Caco-2 (cell line): ENCODE measurements around the gene KPNA4. TPM values are rescaled to one million over a fixed set of nuclear protein-coding genes. Genes with fewer than 3 reads are reported as not detected.
A peak's percentile ranks its signal among the peaks of the same experiment; 100 is the strongest.

Source experiments
- BruUV-seq: library from RNA; stranded (reverse); fragments of 400-500 nt; replicated peaks from 2 replicates; lab custom pipeline; 2021; lab: Mats Ljungman, UMichigan
- CTCF ChIA-PET: fragments of 300-600 bp; sonication (Branson Sonifier 250); formaldehyde crosslinking; loops from one replicate; lab custom pipeline; 2022; ENCODE audit warnings: antibody characterized with exemption; lab: Charles Lee
- POLR2A ChIA-PET: fragments of 300-600 bp; sonication (Branson Sonifier 250); formaldehyde crosslinking; loops from one replicate; lab custom pipeline; 2022; ENCODE audit warnings: antibody characterized with exemption; lab: Charles Lee
- DNase-seq, 2 experiments: peaks; one replicate each; pipeline versions ENCODE4 v3.0.0 to v3.0.0-alpha.2; 2020 to 2022
- H3K27me3 ChIP-seq: replicated peaks from 2 replicates; pipeline ENCODE4 v1.6.0; 2011; ENCODE audit warnings: low read length; ENCODE audit not compliant: control insufficient read depth, insufficient read depth
- H3K36me3 ChIP-seq: 2 replicates; pipeline ENCODE4 v1.5.1; 2011; ENCODE audit warnings: low read length; ENCODE audit not compliant: control insufficient read depth, insufficient read depth
- H3K4me1 ChIP-seq: fragments of 250-450 bp; sonication (Bioruptor Pico); 2 replicates; pipeline ENCODE4 v1.5.1; 2020; ENCODE audit warnings: mild to moderate bottlenecking
- H3K4me3 ChIP-seq: 2 replicates; pipeline ENCODE4 v1.5.1; 2011; ENCODE audit warnings: low read depth, mild to moderate bottlenecking, control low read depth, low read length
- H3K9me3 ChIP-seq: fragments of 250-450 bp; sonication (Bioruptor Pico); 2 replicates; pipeline ENCODE4 v1.5.1; 2020; ENCODE audit warnings: mild to moderate bottlenecking, moderate library complexity
- H3K27ac Mint-ChIP-seq: one replicate; pipeline ENCODE4 v1.8.0; 2022; ENCODE audit warnings: mixed read lengths; ENCODE audit not compliant: unreplicated experiment
- H3K27me3 Mint-ChIP-seq: one replicate; pipeline ENCODE4 v1.8.0; 2022; ENCODE audit warnings: mixed read lengths; ENCODE audit not compliant: insufficient read depth, unreplicated experiment
- H3K36me3 Mint-ChIP-seq: one replicate; pipeline ENCODE4 v1.8.0; 2022; ENCODE audit warnings: mild to moderate bottlenecking, mixed read lengths; ENCODE audit not compliant: insufficient read depth, unreplicated experiment
- H3K4me1 Mint-ChIP-seq: one replicate; pipeline ENCODE4 v1.8.0; 2022; ENCODE audit warnings: low read depth, mixed read lengths; ENCODE audit not compliant: unreplicated experiment
- H3K4me3 Mint-ChIP-seq: one replicate; pipeline ENCODE4 v1.8.0; 2022; ENCODE audit warnings: mild to moderate bottlenecking, moderate library complexity, mixed read lengths; ENCODE audit not compliant: unreplicated experiment
- H3K9me3 Mint-ChIP-seq: one replicate; pipeline ENCODE4 v1.8.0; 2022; ENCODE audit warnings: mixed read lengths; ENCODE audit not compliant: unreplicated experiment
- intact Hi-C: fragments of 100-400 bp; cut with micrococcal nuclease; formaldehyde crosslinking; loops from one replicate; pipeline ENCODE4 v1.10.0; 2022; ENCODE audit not compliant: unreplicated experiment
- total RNA-seq: library from RNA; stranded (reverse); gene quantifications from 2 replicates; pipeline ENCODE4 v1.2.3, GENCODE V29; 2022
- TF ChIP-seq, protein P1 (sequence below), 2 experiments: fragments of 200-600 bp in 1 of 2; IDR thresholded peaks; 1 replicate in 1 of 2; 2 replicates in 1 of 2; pipeline versions ENCODE4 v1.5.1 to v1.8.0; 2011 to 2022; ENCODE audit warnings: antibody characterized with exemption in 1 of 2, control low read depth in 1 of 2, inconsistent platforms in 1 of 2, low read depth in 1 of 2, low read length in 1 of 2, mild to moderate bottlenecking in 1 of 2, moderate library complexity in 1 of 2; ENCODE audit not compliant: insufficient read depth in 1 of 2, severe bottlenecking in 1 of 2, unreplicated experiment in 1 of 2

KPNA4 gene
- total RNA-seq, 1 experiment from 2014 or later, result 60.5 TPM

DNA sequence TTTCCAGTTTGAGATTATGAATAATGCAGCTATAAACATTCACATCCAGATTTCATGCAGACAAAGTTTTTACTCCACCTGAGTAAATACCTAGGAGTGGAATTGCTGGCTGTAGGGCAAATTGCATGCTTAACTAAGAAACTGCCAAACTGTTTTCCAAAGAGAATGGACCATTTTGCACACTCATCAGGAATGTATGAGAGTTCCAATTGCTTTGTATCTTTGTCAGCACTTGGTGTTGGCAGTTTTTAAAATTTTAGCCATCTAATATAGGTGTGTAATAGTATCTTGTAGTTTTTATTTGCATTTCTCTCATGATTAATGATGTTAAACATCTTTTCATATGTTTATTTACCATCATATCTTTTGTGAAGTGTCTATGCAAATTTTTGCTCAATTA lies 75.2 kb downstream of the KPNA4 start:
- H3K9me3 Mint-ChIP-seq, result no peaks in the 10 kb centered on the region
- TF ChIP-seq, protein P1, sequence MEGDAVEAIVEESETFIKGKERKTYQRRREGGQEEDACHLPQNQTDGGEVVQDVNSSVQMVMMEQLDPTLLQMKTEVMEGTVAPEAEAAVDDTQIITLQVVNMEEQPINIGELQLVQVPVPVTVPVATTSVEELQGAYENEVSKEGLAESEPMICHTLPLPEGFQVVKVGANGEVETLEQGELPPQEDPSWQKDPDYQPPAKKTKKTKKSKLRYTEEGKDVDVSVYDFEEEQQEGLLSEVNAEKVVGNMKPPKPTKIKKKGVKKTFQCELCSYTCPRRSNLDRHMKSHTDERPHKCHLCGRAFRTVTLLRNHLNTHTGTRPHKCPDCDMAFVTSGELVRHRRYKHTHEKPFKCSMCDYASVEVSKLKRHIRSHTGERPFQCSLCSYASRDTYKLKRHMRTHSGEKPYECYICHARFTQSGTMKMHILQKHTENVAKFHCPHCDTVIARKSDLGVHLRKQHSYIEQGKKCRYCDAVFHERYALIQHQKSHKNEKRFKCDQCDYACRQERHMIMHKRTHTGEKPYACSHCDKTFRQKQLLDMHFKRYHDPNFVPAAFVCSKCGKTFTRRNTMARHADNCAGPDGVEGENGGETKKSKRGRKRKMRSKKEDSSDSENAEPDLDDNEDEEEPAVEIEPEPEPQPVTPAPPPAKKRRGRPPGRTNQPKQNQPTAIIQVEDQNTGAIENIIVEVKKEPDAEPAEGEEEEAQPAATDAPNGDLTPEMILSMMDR (IDR thresholded peaks at IDR 0.05; ENCODE audit: insufficient read depth in 1 of 2, low read depth in 1 of 2, low read length in 1 of 2, severe bottlenecking in 1 of 2, unreplicated experiment in 1 of 2), result no peak
- no peaks in the 10 kb centered on the region for H3K36me3 ChIP-seq
- H3K4me1 Mint-ChIP-seq, result no peaks in the 10 kb centered on the region
- H3K36me3 Mint-ChIP-seq, result no peaks in the 10 kb centered on the region
- intact Hi-C loops, result no loop called here
- H3K4me3 Mint-ChIP-seq, result no peak overlapping the region
- CTCF ChIA-PET, result no interaction called here
- POLR2A ChIA-PET, result no interaction called here
- no peaks in the 10 kb centered on the region for H3K9me3 ChIP-seq
- no peaks in the 10 kb centered on the region for H3K27me3 ChIP-seq
- no peaks in the 10 kb centered on the region for H3K27me3 Mint-ChIP-seq
- H3K4me1 ChIP-seq, result no peaks in the 10 kb centered on the region
- DNase-seq, result no peak
- H3K4me3 ChIP-seq, result no peak overlapping the region
- no TSS peak for BruUV-seq
- no peak overlapping the region for H3K27ac Mint-ChIP-seq

DNA sequence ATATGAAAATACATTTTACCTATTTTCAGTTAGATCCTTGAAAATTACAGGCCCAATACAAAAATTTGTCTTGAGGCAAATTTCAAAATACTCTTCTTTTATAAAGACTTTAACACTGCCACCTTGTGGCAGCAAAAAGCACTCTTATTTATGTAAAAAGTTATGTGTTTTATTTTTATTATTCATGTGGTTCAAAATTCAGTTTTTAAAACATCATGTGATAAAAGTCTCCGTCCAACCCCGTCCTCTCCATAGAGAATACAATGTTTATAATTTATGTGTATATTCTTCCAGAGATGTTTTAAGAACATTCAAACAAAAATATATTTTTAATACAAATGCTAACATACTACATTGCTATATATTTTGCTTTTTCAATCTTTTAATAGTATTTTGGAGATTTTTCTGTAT lies 78.9 kb downstream of the KPNA4 start:
- Histone ChIP-seq H3K4me1 (no peaks in the 10 kb centered on the region), H3K27me3 (no peaks in the 10 kb centered on the region), H3K4me3 (no peak overlapping the region), H3K9me3 (no peaks in the 10 kb centered on the region), H3K36me3 (no peaks in the 10 kb centered on the region)
- H3K27ac Mint-ChIP-seq, result no peak overlapping the region
- no TSS peak for BruUV-seq
- DNase-seq, result no peak
- intact Hi-C loops, result loop anchor here (1.0 to 5.0 kb wide), 4 partner anchors 38 to 499 kb away; partner anchors contain the start of genes IL12A and TRIM59
- ChIA-PET POLR2A (interaction anchor here (0.7 kb wide), 1 partner anchor 357 kb away, joined by 7 read pairs; no protein-coding TSS in a partner anchor), CTCF (no interaction called here)
- no peaks in the 10 kb centered on the region for H3K4me1 Mint-ChIP-seq
- H3K9me3 Mint-ChIP-seq, result no peaks in the 10 kb centered on the region
- H3K27me3 Mint-ChIP-seq, result no peaks in the 10 kb centered on the region
- TF ChIP-seq, protein P1 (IDR thresholded peaks at IDR 0.05; ENCODE audit: insufficient read depth in 1 of 2, low read depth in 1 of 2, low read length in 1 of 2, severe bottlenecking in 1 of 2, unreplicated experiment in 1 of 2), result peak; percentile 50 to 62
- H3K36me3 Mint-ChIP-seq, result no peaks in the 10 kb centered on the region
- no peak overlapping the region for H3K4me3 Mint-ChIP-seq

DNA sequence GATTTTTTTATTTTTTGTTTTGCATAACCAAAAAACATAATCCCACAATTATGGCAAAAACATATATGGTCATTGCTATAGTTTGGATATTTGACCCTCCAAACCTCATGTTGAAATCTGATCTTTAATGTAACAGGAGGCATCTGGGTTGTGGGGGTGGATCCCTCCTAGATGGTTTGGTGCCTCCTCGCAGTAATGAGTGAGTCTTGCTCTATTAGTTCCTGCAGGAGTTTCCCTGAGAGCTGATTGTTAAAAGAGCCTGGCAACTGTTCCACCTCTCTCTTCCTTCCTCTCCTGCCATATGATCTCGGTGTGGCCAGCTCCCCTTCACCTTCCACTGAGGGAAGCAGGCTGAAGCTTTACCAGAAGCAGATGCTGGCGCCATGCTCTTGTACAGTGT lies 82.6 kb downstream of the KPNA4 start:
- ChIA-PET CTCF (no interaction called here), POLR2A (no interaction called here)
- H3K9me3 ChIP-seq, result no peaks in the 10 kb centered on the region
- H3K27me3 ChIP-seq, result no peaks in the 10 kb centered on the region
- H3K4me3 Mint-ChIP-seq, result no peak overlapping the region
- H3K36me3 Mint-ChIP-seq, result no peaks in the 10 kb centered on the region
- H3K9me3 Mint-ChIP-seq, result no peaks in the 10 kb centered on the region
- no peak for DNase-seq
- TF ChIP-seq, protein P1 (IDR thresholded peaks at IDR 0.05; ENCODE audit: insufficient read depth in 1 of 2, low read depth in 1 of 2, low read length in 1 of 2, severe bottlenecking in 1 of 2, unreplicated experiment in 1 of 2), result no peak
- H3K4me1 ChIP-seq, result no peaks in the 10 kb centered on the region
- no peak overlapping the region for H3K4me3 ChIP-seq
- H3K27me3 Mint-ChIP-seq, result no peaks in the 10 kb centered on the region
- no peaks in the 10 kb centered on the region for H3K4me1 Mint-ChIP-seq
- H3K36me3 ChIP-seq, result no peaks in the 10 kb centered on the region
- H3K27ac Mint-ChIP-seq, result no peak overlapping the region
- intact Hi-C loops, result no loop called here
- no TSS peak for BruUV-seq
